ENCODE measurements around the gene DDX46. TPM values are rescaled to one million over a fixed set of nuclear protein-coding genes. Genes with fewer than 3 reads are reported as not detected.
"Not testable (repeated sequence)": the region's sequence is repeated elsewhere in the genome, so short reads cannot be mapped to it uniquely, and the experiment has no call there.

DDX46 gene
- total RNA-seq, 2 donors from 2014 or later, result 78.7 to 79.4 TPM

DNA sequence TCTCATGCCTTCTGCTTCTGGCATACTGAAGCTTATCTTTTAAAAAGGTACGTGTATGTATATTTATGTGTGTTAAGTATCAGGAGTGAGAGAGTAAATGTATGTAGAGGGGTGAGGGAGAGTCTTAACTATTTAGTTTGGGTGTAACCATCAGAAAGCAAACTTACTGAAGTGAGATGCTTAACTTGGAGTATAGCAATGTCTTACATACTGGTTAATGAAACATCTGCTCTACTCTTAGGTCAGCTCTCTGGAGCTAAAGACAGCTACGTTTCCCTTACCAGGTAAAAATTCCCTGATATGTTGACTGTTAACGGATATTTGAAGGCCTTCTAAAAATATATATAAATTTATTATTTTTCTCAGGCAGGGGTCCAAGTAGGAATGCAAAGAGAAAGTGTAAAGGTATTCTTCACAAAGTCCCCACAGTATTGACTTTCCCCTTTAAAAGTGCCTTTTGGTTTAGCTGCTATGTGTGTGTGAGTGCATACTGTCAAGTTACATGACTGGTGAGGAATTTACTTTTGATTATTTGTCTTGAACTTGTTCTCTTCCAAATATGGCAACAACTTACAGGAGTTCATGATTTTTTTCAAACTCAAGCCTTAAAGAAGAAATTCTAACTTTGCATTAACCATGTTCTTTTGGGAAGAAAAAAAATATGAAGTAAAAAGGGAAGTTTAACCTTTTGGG, 74.9 kb downstream of the DDX46 start:
- Histone ChIP-seq H3K9me3 (ENCODE audit: control insufficient read depth, low read length) (no peaks in the 10 kb centered on the region), H3K27ac (ENCODE audit: low read depth, low read length) (no peak overlapping the region), H3K9ac (ENCODE audit: extremely low read depth, low read length, poor library complexity, severe bottlenecking) (no peak overlapping the region), H3K4me1 (ENCODE audit: control insufficient read depth, insufficient read depth, low read length) (no peaks in the 10 kb centered on the region), H3K36me3 (ENCODE audit: control insufficient read depth, insufficient read depth, low read length) (peaks cover 66% of the 10 kb centered on the region), H3K4me3 (ENCODE audit: low read length) (no peak overlapping the region), H3K27me3 (ENCODE audit: control insufficient read depth, insufficient read depth, low read length, poor library complexity, severe bottlenecking) (no peaks in the 10 kb centered on the region)
- H3K27me3 Mint-ChIP-seq (ENCODE audit: insufficient read depth), result no peaks in the 10 kb centered on the region
- no peaks in the 10 kb centered on the region for H3K9me3 Mint-ChIP-seq
- 89 to 95% methylated on average over 1 to 2 of the region's 3 CpGs for WGBS, 2 experiments (ENCODE audit: insufficient coverage in 1 of 2, insufficient read length in 1 of 2)
- peaks cover 38% of the 10 kb centered on the region for H3K36me3 Mint-ChIP-seq (ENCODE audit: low read depth)
- H3K4me1 Mint-ChIP-seq, result no peaks in the 10 kb centered on the region
- no peak overlapping the region for H3K4me3 Mint-ChIP-seq
- TF ChIP-seq, protein P1, sequence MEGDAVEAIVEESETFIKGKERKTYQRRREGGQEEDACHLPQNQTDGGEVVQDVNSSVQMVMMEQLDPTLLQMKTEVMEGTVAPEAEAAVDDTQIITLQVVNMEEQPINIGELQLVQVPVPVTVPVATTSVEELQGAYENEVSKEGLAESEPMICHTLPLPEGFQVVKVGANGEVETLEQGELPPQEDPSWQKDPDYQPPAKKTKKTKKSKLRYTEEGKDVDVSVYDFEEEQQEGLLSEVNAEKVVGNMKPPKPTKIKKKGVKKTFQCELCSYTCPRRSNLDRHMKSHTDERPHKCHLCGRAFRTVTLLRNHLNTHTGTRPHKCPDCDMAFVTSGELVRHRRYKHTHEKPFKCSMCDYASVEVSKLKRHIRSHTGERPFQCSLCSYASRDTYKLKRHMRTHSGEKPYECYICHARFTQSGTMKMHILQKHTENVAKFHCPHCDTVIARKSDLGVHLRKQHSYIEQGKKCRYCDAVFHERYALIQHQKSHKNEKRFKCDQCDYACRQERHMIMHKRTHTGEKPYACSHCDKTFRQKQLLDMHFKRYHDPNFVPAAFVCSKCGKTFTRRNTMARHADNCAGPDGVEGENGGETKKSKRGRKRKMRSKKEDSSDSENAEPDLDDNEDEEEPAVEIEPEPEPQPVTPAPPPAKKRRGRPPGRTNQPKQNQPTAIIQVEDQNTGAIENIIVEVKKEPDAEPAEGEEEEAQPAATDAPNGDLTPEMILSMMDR (conservative IDR thresholded peaks at IDR 0.05), result no peak
- H3K27ac Mint-ChIP-seq, result no peak overlapping the region
- DNase-seq, result no peak

DNA sequence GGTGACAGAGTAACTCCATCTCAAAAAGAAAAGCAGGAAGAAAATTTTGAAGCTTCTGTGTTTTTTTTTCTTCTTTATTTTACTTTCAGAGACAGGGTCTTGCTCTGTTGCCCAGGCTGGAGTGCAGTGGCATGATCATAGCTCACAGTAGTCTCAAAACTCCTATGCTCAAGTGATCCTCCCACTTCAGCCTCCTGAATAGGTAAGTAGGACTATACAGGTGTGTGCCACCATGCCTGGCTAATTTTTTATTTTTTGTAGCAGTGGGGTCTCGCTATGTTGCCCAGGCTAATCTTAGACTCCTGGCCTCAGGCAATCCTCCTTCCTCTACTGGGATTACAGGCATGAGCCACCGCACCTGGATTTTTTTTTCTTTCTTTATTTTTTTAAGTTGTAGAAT, 77.0 kb downstream of the DDX46 start:
- no peak overlapping the region for H3K4me3 ChIP-seq (ENCODE audit: low read length)
- no peaks in the 10 kb centered on the region for H3K4me1 ChIP-seq (ENCODE audit: control insufficient read depth, insufficient read depth, low read length)
- no peaks in the 10 kb centered on the region for H3K4me1 Mint-ChIP-seq
- WGBS, 2 experiments (ENCODE audit: insufficient coverage in 1 of 2, insufficient read length in 1 of 2), result 100% methylated on average over 1 of the region's 2 CpGs; no CpG with 5 or more reads in 1 of the 2 experiments
- TF ChIP-seq, protein P1 (conservative IDR thresholded peaks at IDR 0.05), result no peak
- H3K27me3 ChIP-seq (ENCODE audit: control insufficient read depth, insufficient read depth, low read length, poor library complexity, severe bottlenecking), result no peaks in the 10 kb centered on the region
- H3K27ac ChIP-seq (ENCODE audit: low read depth, low read length), result no peak overlapping the region
- no peak overlapping the region for H3K27ac Mint-ChIP-seq
- H3K9me3 Mint-ChIP-seq, result no peaks in the 10 kb centered on the region
- no peak for DNase-seq
- peaks cover 66% of the 10 kb centered on the region for H3K36me3 ChIP-seq (ENCODE audit: control insufficient read depth, insufficient read depth, low read length)
- peaks cover 53% of the 10 kb centered on the region for H3K36me3 Mint-ChIP-seq (ENCODE audit: low read depth)
- no peaks in the 10 kb centered on the region for H3K27me3 Mint-ChIP-seq (ENCODE audit: insufficient read depth)
- peaks cover 7% of the 10 kb centered on the region for H3K9me3 ChIP-seq (ENCODE audit: control insufficient read depth, low read length)
- H3K4me3 Mint-ChIP-seq, result no peak overlapping the region
- H3K9ac ChIP-seq (ENCODE audit: extremely low read depth, low read length, poor library complexity, severe bottlenecking), result no peak overlapping the region

DNA sequence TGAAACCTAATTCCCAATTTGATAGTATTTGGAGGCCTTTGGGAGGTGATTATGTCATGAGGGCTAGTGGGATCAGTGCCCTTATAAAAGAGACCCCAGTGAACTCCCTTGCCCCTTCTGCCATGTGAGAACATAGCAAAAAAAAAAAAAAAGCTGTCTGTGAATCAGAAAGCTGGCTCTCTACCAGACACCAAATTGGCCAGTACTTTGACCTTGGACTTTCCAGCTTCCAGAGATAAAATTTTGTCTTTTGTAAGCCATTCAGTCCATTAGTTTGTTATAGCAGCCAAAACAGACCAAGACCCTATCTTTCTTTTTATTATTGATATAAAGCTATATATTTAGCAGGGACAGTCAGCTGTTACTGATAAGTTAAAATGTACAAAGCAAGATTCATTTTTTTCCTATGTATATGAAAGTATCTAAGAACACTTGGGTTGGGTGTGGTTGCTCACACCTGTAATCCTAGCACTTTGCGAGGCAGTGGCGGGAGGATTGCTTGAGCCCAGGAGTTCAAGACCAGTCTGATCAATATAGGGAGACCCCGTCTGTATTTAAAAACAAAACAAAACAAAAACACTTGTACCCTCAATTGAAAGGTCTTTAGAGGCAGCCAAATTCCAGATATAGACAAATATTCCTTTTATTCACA, 79.1 kb downstream of the DDX46 start:
- Histone ChIP-seq H3K4me1 (ENCODE audit: control insufficient read depth, insufficient read depth, low read length) (no peaks in the 10 kb centered on the region), H3K9ac (ENCODE audit: extremely low read depth, low read length, poor library complexity, severe bottlenecking) (no peak overlapping the region), H3K27me3 (ENCODE audit: control insufficient read depth, insufficient read depth, low read length, poor library complexity, severe bottlenecking) (no peaks in the 10 kb centered on the region), H3K36me3 (ENCODE audit: control insufficient read depth, insufficient read depth, low read length) (peaks cover 72% of the 10 kb centered on the region), H3K9me3 (ENCODE audit: control insufficient read depth, low read length) (peaks cover 11% of the 10 kb centered on the region), H3K27ac (ENCODE audit: low read depth, low read length) (no peak overlapping the region), H3K4me3 (ENCODE audit: low read length) (no peak overlapping the region)
- peaks cover 51% of the 10 kb centered on the region for H3K36me3 Mint-ChIP-seq (ENCODE audit: low read depth)
- no peaks in the 10 kb centered on the region for H3K9me3 Mint-ChIP-seq
- H3K27ac Mint-ChIP-seq, result no peak overlapping the region
- H3K4me1 Mint-ChIP-seq, result no peaks in the 10 kb centered on the region
- no peak for DNase-seq
- H3K4me3 Mint-ChIP-seq, result no peak overlapping the region
- WGBS, 2 experiments (ENCODE audit: insufficient coverage in 1 of 2, insufficient read length in 1 of 2), result 94 to 95% methylated on average over 3 of the region's 3 CpGs
- no peaks in the 10 kb centered on the region for H3K27me3 Mint-ChIP-seq (ENCODE audit: insufficient read depth)
- TF ChIP-seq, protein P1 (conservative IDR thresholded peaks at IDR 0.05), result no peak

- peaks cover 11% of the 10 kb centered on the region for H3K9me3 ChIP-seq (ENCODE audit: control insufficient read depth, low read length)
- H3K27me3 ChIP-seq (ENCODE audit: control insufficient read depth, insufficient read depth, low read length, poor library complexity, severe bottlenecking); H3K4me1 ChIP-seq (ENCODE audit: control insufficient read depth, insufficient read depth, low read length); DNase-seq; H3K9me3 Mint-ChIP-seq; H3K9ac ChIP-seq (ENCODE audit: extremely low read depth, low read length, poor library complexity, severe bottlenecking); H3K4me3 ChIP-seq (ENCODE audit: low read length); H3K4me3 Mint-ChIP-seq; H3K27me3 Mint-ChIP-seq (ENCODE audit: insufficient read depth); H3K4me1 Mint-ChIP-seq; H3K27ac ChIP-seq (ENCODE audit: low read depth, low read length); H3K27ac Mint-ChIP-seq: not testable (repeated sequence)
- peaks cover 51% of the 10 kb centered on the region for H3K36me3 Mint-ChIP-seq (ENCODE audit: low read depth)
- WGBS, 2 experiments (ENCODE audit: insufficient coverage in 1 of 2, insufficient read length in 1 of 2), result 94% methylated on average over 9 of the region's 9 CpGs
- H3K36me3 ChIP-seq (ENCODE audit: control insufficient read depth, insufficient read depth, low read length), result peaks cover 68% of the 10 kb centered on the region
These were observed 79.8 kb downstream of the DDX46 start for GRCh38 chr5:134838361-134838760.

Measured in endodermal cell (in vitro differentiated cells).